Astrocyte (in vitro differentiated cells and primary cell): ENCODE measurements around the gene TEX51. TPM values are rescaled to one million over a fixed set of nuclear protein-coding genes. Genes with fewer than 3 reads are reported as not detected.

Experiments
- DNase-seq: peaks from one replicate; pipeline ENCODE4 v3.0.0-alpha.2; 2010; ENCODE audit warnings: low read depth
- FAIRE-seq: peaks from 2 replicates; lab custom pipeline; 2011; peaks lifted over from hg19 to GRCh38; lab: Jason Lieb, UNC
- H2AFZ ChIP-seq: 2 replicates; pipeline ENCODE4 v1.6.0; 2012; ENCODE audit warnings: low read depth, low read length, inconsistent platforms
- H3K27ac ChIP-seq: 2 replicates; pipeline ENCODE4 v1.5.1; 2011; ENCODE audit warnings: low read depth, low read length, inconsistent platforms
- H3K27me3 ChIP-seq: 2 replicates; pipeline ENCODE4 v1.6.0; 2011; ENCODE audit warnings: low read length, inconsistent platforms; ENCODE audit not compliant: insufficient read depth
- H3K36me3 ChIP-seq: 2 replicates; pipeline ENCODE4 v1.5.1; 2011; ENCODE audit warnings: low read length, inconsistent platforms; ENCODE audit not compliant: insufficient read depth
- H3K4me1 ChIP-seq: 2 replicates; pipeline ENCODE4 v1.5.1; 2011; ENCODE audit warnings: low read length, inconsistent platforms; ENCODE audit not compliant: insufficient read depth
- H3K4me2 ChIP-seq: 2 replicates; pipeline ENCODE4 v1.6.0; 2012; ENCODE audit warnings: low read length, inconsistent platforms
- H3K4me3 ChIP-seq: 2 replicates; pipeline ENCODE4 v1.5.1; 2011; ENCODE audit warnings: low read depth, mild to moderate bottlenecking, low read length, inconsistent platforms; ENCODE audit not compliant: insufficient read depth
- H3K79me2 ChIP-seq: 2 replicates; pipeline ENCODE4 v1.6.0; 2012; ENCODE audit warnings: mild to moderate bottlenecking, low read length, inconsistent platforms; ENCODE audit not compliant: insufficient read depth
- H3K9ac ChIP-seq: 2 replicates; pipeline ENCODE4 v1.6.0; 2012; ENCODE audit warnings: mild to moderate bottlenecking, low read length, inconsistent platforms
- H3K9me3 ChIP-seq: 2 replicates; pipeline ENCODE4 v1.5.1; 2012; ENCODE audit warnings: low read depth, mild to moderate bottlenecking, low read length, inconsistent platforms; ENCODE audit not compliant: insufficient read depth
- H4K20me1 ChIP-seq: 2 replicates; pipeline ENCODE4 v1.6.0; 2012; ENCODE audit warnings: low read length, inconsistent platforms; ENCODE audit not compliant: insufficient read depth
- H3K27ac Mint-ChIP-seq: one replicate; pipeline ENCODE4 v1.8.0; 2021; ENCODE audit warnings: mild to moderate bottlenecking, mixed read lengths; ENCODE audit not compliant: unreplicated experiment
- H3K27me3 Mint-ChIP-seq: one replicate; pipeline ENCODE4 v1.8.0; 2021; ENCODE audit warnings: low read depth, mixed read lengths; ENCODE audit not compliant: unreplicated experiment
- H3K36me3 Mint-ChIP-seq: one replicate; pipeline ENCODE4 v1.8.0; 2021; ENCODE audit warnings: low read depth, mixed read lengths; ENCODE audit not compliant: unreplicated experiment
- H3K4me1 Mint-ChIP-seq: one replicate; pipeline ENCODE4 v1.8.0; 2021; ENCODE audit warnings: low read depth, mixed read lengths; ENCODE audit not compliant: unreplicated experiment
- H3K4me3 Mint-ChIP-seq: one replicate; pipeline ENCODE4 v1.8.0; 2021; ENCODE audit warnings: mild to moderate bottlenecking, moderate library complexity, mixed read lengths; ENCODE audit not compliant: unreplicated experiment
- H3K9me3 Mint-ChIP-seq: one replicate; pipeline ENCODE4 v1.8.0; 2021; ENCODE audit warnings: mild to moderate bottlenecking, mixed read lengths; ENCODE audit not compliant: unreplicated experiment
- CTCF ChIP-seq: IDR thresholded peaks from 2 replicates; pipeline ENCODE4 v1.5.1; 2011; ENCODE audit warnings: low read depth, mild to moderate bottlenecking, inconsistent platforms, low read length, moderate library complexity; ENCODE audit not compliant: insufficient read depth
- EZH2 ChIP-seq: IDR thresholded peaks from 2 replicates; pipeline ENCODE4 v1.6.1; 2012; ENCODE audit warnings: mild to moderate bottlenecking, low read length, inconsistent platforms; ENCODE audit not compliant: insufficient read depth
- total RNA-seq: library from RNA; stranded (reverse); gene quantifications from 2 replicates; pipeline ENCODE4 v1.2.1, GENCODE V29; 2021

The TEX51 gene
- total RNA-seq, 1 donor from 2014 or later = not detected

GRCh38 chr2:126849486-126849885, 49.2 kb upstream of the TEX51 start:
- peaks cover 7% of the 10 kb centered on the region for H3K4me1 Mint-ChIP-seq
- Histone ChIP-seq H3K27me3 (no peaks in the 10 kb centered on the region), H3K79me2 (no peaks in the 10 kb centered on the region), H3K4me1 (no peaks in the 10 kb centered on the region), H3K36me3 (no peaks in the 10 kb centered on the region), H3K9ac (no peak overlapping the region), H2AFZ (no peak overlapping the region), H3K4me3 (no peak overlapping the region), H4K20me1 (no peaks in the 10 kb centered on the region), H3K9me3 (no peaks in the 10 kb centered on the region), H3K27ac (no peak overlapping the region), H3K4me2 (no peak overlapping the region)
- H3K36me3 Mint-ChIP-seq = no peaks in the 10 kb centered on the region
- FAIRE-seq (no peak), DNase-seq (no peak)
- H3K27ac Mint-ChIP-seq = no peak overlapping the region
- no peak overlapping the region for H3K4me3 Mint-ChIP-seq
- peaks cover 21% of the 10 kb centered on the region for H3K27me3 Mint-ChIP-seq
- no peak for TF ChIP-seq EZH2
- TF ChIP-seq CTCF = no peak
- peaks cover 2% of the 10 kb centered on the region for H3K9me3 Mint-ChIP-seq

GRCh38 chr2:126849991-126850535, 48.6 kb upstream of the TEX51 start:
- FAIRE-seq (no peak), DNase-seq (no peak)
- H3K9me3 ChIP-seq = no peaks in the 10 kb centered on the region
- no peak overlapping the region for H3K4me3 ChIP-seq
- Mint-ChIP-seq H3K27me3 (peaks cover 21% of the 10 kb centered on the region), H3K9me3 (peaks cover 2% of the 10 kb centered on the region), H3K4me3 (no peak overlapping the region), H3K36me3 (no peaks in the 10 kb centered on the region), H3K27ac (no peak overlapping the region), H3K4me1 (peaks cover 7% of the 10 kb centered on the region)
- no peak overlapping the region for H2AFZ ChIP-seq
- H3K27ac ChIP-seq = no peak overlapping the region
- no peak overlapping the region for H3K4me2 ChIP-seq
- H3K36me3 ChIP-seq = no peaks in the 10 kb centered on the region
- H3K4me1 ChIP-seq = no peaks in the 10 kb centered on the region
- no peaks in the 10 kb centered on the region for H4K20me1 ChIP-seq
- no peaks in the 10 kb centered on the region for H3K27me3 ChIP-seq
- TF ChIP-seq CTCF = no peak
- TF ChIP-seq EZH2 = no peak
- no peak overlapping the region for H3K9ac ChIP-seq
- no peaks in the 10 kb centered on the region for H3K79me2 ChIP-seq

GRCh38 chr2:126850940-126851339, 47.8 kb upstream of the TEX51 start:
- peaks cover 27% of the 10 kb centered on the region for H3K27me3 Mint-ChIP-seq

More at GRCh38 chr2:126850940-126851339, 47.8 kb upstream of the TEX51 start:
- no peak overlapping the region for H3K27ac Mint-ChIP-seq
- Histone ChIP-seq H3K9me3 (no peaks in the 10 kb centered on the region), H3K36me3 (no peaks in the 10 kb centered on the region), H3K4me1 (no peaks in the 10 kb centered on the region), H3K9ac (no peak overlapping the region), H3K4me3 (no peak overlapping the region), H3K4me2 (no peak overlapping the region), H3K27ac (no peak overlapping the region), H3K79me2 (no peaks in the 10 kb centered on the region), H3K27me3 (no peaks in the 10 kb centered on the region), H4K20me1 (no peaks in the 10 kb centered on the region), H2AFZ (no peak overlapping the region)
- no peak overlapping the region for H3K4me3 Mint-ChIP-seq
- no peak for TF ChIP-seq CTCF
- no peak for TF ChIP-seq EZH2
- no peak for DNase-seq
- H3K9me3 Mint-ChIP-seq = peaks cover 3% of the 10 kb centered on the region
- H3K36me3 Mint-ChIP-seq = no peaks in the 10 kb centered on the region
- H3K4me1 Mint-ChIP-seq = peaks cover 7% of the 10 kb centered on the region
- no peak for FAIRE-seq
